ENCODE measurements around the gene P2RX4. TPM values are rescaled to one million over a fixed set of nuclear protein-coding genes. Genes with fewer than 3 reads are reported as not detected.
"Not testable (repeated sequence)": the region's sequence is repeated elsewhere in the genome, so short reads cannot be mapped to it uniquely, and the experiment has no call there.

The P2RX4 gene
- polyA plus RNA-seq, 1 experiment = 18.9 TPM

DNA sequence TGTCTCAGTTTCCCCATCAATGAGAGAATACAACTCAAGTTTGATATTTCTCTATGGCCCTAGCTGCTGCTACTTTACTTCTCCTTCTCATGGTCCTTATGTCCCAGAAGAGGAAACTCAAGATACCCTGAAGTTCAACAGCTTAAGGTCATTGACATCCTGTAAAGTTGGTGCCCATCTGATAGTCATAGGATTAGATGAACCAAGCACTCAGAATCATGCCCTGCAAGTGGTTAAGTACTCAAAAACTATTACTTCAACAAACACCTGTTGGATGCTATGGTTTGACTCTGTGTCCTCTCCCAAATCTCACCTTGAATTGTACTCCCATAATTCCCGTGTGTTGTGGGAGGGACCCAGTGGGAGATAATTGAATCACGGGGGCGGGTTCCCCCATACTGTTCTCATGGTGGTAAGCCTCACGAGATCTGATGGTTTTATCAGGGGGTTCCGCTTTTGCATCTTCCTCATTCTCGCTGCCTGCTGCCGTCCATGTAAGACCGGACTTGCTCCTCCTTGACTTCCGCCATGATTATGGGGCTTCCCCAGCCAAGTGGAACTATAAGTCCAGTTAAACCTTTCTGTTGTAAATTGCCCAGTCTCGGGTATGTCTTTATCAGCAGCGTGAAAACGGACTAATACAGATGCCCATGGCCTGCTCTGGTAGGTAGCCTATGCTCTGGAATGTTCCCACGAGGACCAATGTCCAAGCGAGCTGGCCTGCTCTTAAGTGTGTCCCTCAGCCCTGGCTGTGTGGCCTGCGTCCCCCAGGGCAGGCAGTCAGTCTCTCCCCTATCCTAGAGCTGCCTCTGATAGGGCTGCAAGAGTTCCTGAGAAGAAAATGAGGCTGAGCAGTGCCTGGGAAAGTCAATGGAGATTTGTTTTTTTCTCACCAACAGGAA lies 68.5 kb downstream of the P2RX4 start:
- no peaks in the 10 kb centered on the region for H3K27me3 ChIP-seq (ENCODE audit: control insufficient read depth, insufficient read depth, low read length)
- H3K4me3 ChIP-seq (ENCODE audit: low read depth, low read length) = no peak overlapping the region
- H3K27ac ChIP-seq (ENCODE audit: low read depth, low read length) = no peak overlapping the region
- peaks cover 3% of the 10 kb centered on the region; the same call in 1 of the 2 replicates for H3K9me3 ChIP-seq (ENCODE audit: control insufficient read depth, insufficient read depth, low read length)
- DNase-seq (ENCODE audit: low read depth, low spot score) = no peak
- no peak for TF ChIP-seq CTCF (IDR thresholded peaks at IDR 0.05; ENCODE audit: low read depth, low read length)
- ChIA-PET POLR2A (no interaction called here), CTCF (interaction anchor here (1.3 kb wide), 1 partner anchor 47 kb away, joined by 4 read pairs; no protein-coding TSS in a partner anchor)

GRCh38 chr12:121279071-121279375 lies 69.1 kb downstream of the P2RX4 start:
- TF ChIP-seq CTCF (IDR thresholded peaks at IDR 0.05; ENCODE audit: low read depth, low read length) = no peak
- peak; percentile 16 for DNase-seq (ENCODE audit: low read depth, low spot score)
- H3K9me3 ChIP-seq (ENCODE audit: control insufficient read depth, insufficient read depth, low read length) = peaks cover 3% of the 10 kb centered on the region; the same call in 1 of the 2 replicates
- CTCF ChIA-PET = interaction anchor here (0.8 to 1.3 kb wide), 2 partner anchors 48 to 56 kb away, joined by 4 to 5 read pairs; no protein-coding TSS in a partner anchor
- no peaks in the 10 kb centered on the region for H3K27me3 ChIP-seq (ENCODE audit: control insufficient read depth, insufficient read depth, low read length)
- H3K4me3 ChIP-seq (ENCODE audit: low read depth, low read length) = no peak overlapping the region
- POLR2A ChIA-PET = no interaction called here
- H3K27ac ChIP-seq (ENCODE audit: low read depth, low read length) = peak overlapping the region; percentile 52

DNA sequence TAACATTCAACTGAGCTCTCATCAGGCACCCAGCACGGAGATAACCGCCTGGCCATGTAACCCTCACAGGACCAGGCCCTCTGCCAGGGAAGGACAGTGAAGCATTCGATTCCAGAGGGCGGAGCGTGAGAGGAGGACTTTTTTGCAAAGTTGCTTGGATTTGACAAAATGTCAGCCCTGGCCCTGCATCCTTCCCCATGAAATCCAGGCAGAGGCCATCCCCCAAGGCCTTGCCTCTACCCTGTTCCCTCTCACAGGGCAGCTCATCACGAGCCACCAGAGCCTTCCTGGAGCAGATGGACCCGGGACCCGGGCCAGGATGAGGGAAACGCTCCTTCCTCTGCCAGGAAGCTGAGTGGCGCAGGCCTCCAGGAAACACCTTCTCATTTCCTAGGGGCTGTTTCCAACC lies 69.6 kb downstream of the P2RX4 start:
- no peak overlapping the region for H3K4me3 ChIP-seq (ENCODE audit: low read depth, low read length)
- H3K9me3 ChIP-seq (ENCODE audit: control insufficient read depth, insufficient read depth, low read length) = peaks cover 3% of the 10 kb centered on the region; the same call in 1 of the 2 replicates
- ChIA-PET CTCF (interaction anchor here (0.8 to 1.3 kb wide), 2 partner anchors 48 to 55 kb away, joined by 4 to 5 read pairs; no protein-coding TSS in a partner anchor), POLR2A (no interaction called here)
- peak overlapping the region; percentile 52 for H3K27ac ChIP-seq (ENCODE audit: low read depth, low read length)
- no peak for DNase-seq (ENCODE audit: low read depth, low spot score)
- no peak for TF ChIP-seq CTCF (IDR thresholded peaks at IDR 0.05; ENCODE audit: low read depth, low read length)
- no peaks in the 10 kb centered on the region for H3K27me3 ChIP-seq (ENCODE audit: control insufficient read depth, insufficient read depth, low read length)

DNA sequence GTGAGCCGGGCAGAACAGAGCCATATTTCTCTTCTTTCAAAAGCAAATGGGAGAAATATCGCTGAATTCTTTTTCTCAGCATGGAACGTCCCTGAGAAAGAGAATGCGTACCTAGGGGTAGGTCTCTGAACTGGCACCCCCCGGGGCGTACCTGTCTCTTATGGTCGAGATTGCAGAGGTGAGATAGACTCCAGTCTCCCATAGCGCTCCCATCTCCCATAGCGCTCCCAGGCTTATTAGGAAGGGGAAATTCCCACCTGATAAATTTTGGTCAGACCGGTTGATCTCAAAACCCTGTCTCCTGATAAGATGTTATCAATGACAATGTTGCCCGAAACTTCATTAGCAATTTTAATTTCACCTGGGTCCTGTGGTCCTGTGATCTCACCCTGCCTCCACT lies 70.6 kb downstream of the P2RX4 start:
- H3K27ac ChIP-seq (ENCODE audit: low read depth, low read length); DNase-seq (ENCODE audit: low read depth, low spot score); H3K27me3 ChIP-seq (ENCODE audit: control insufficient read depth, insufficient read depth, low read length); POLR2A ChIA-PET; H3K4me3 ChIP-seq (ENCODE audit: low read depth, low read length); CTCF ChIA-PET; H3K9me3 ChIP-seq (ENCODE audit: control insufficient read depth, insufficient read depth, low read length): not testable (repeated sequence)

DNA sequence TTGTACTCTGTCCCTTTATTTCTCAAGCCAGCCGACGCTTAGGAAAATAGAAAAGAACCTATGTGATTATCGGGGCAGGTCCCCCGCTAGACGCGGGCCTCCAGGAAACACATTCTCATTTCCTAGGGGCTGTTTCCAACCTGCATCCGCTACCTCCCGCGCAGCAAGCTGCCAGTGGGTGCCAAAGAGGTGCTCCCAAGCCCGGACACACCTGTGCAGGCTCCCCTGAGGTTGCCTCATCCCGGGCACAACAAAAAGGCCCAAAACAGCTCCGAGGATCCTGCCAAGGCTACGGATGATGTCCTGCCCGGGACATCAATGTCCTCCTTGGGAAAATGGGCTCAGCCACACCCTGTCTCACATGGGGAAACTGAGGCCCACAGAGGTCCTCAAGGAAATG lies 71.2 kb downstream of the P2RX4 start:
- H3K27ac ChIP-seq (ENCODE audit: low read depth, low read length); DNase-seq (ENCODE audit: low read depth, low spot score); CTCF ChIA-PET; POLR2A ChIA-PET; H3K4me3 ChIP-seq (ENCODE audit: low read depth, low read length); H3K27me3 ChIP-seq (ENCODE audit: control insufficient read depth, insufficient read depth, low read length); H3K9me3 ChIP-seq (ENCODE audit: control insufficient read depth, insufficient read depth, low read length): not testable (repeated sequence)

DNA sequence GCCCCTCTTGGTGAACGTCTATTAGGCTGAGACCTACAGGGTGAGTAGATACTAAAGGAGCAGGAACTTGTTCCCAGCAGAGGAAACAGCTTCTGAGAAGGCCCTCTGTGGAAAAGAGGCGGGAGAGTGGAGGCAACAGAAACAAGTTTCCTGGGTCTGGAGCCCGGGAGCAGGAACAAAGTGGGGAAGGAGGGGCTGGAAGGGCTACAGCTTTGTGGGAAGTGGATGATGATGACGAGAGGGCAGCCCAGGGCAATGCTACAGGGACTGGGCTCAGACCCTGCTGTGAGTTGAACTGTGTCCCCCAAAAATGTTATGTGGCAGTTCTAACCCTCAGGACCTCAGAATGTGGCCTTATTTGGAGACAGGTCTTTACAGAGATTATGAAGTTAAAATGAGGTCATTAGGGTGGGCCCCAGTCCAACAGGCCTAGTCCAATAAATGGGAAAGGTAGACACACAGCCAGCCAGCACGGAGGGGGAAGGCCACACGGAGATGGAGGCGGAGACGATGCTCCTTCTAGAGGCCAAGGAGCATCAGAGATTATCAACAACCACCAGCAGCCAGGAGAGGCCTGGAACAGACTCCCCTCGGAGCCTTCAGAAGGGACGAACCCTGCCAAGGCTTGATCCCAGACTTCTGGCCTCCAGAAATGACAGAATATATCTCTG lies 72.3 kb downstream of the P2RX4 start:
- Histone ChIP-seq H3K9me3 (ENCODE audit: control insufficient read depth, insufficient read depth, low read length) (peaks cover 3% of the 10 kb centered on the region; the same call in 1 of the 2 replicates), H3K27ac (ENCODE audit: low read depth, low read length) (no peak overlapping the region), H3K4me3 (ENCODE audit: low read depth, low read length) (no peak overlapping the region), H3K27me3 (ENCODE audit: control insufficient read depth, insufficient read depth, low read length) (no peaks in the 10 kb centered on the region)
- CTCF ChIA-PET = no interaction called here
- POLR2A ChIA-PET = no interaction called here
- TF ChIP-seq CTCF (IDR thresholded peaks at IDR 0.05; ENCODE audit: low read depth, low read length) = no peak
- no peak for DNase-seq (ENCODE audit: low read depth, low spot score)

DNA sequence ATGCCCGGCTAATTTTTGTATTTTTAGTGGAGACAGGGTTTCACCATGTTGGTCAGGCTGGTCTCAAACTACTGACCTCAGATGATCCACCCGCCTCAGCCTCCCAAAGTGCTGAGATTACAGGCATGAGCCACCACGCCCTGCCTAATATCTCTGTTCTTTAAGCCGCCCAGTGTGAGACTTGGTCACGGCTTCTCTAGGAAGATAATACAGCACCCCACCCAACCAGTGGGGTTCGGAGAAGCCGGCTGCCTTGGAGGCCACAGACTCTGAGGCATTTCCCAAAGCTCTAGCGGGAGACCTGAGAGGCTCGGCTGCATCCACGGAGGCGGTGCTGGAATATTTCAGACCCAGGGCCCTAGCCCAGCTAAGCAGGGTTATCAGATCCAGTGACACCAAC lies 73.0 kb downstream of the P2RX4 start:
- H3K27ac ChIP-seq (ENCODE audit: low read depth, low read length); H3K9me3 ChIP-seq (ENCODE audit: control insufficient read depth, insufficient read depth, low read length); POLR2A ChIA-PET; CTCF ChIA-PET; DNase-seq (ENCODE audit: low read depth, low spot score); H3K4me3 ChIP-seq (ENCODE audit: low read depth, low read length); H3K27me3 ChIP-seq (ENCODE audit: control insufficient read depth, insufficient read depth, low read length): not testable (repeated sequence)
